Gastrocnemius medialis (tissue), 4 donors: ENCODE measurements around the gene FAM227B.

Experiments
- POLR2A ChIP-seq, 2 donors: fragments of 450-650 bp; IDR thresholded peaks; one replicate each; pipeline ENCODE4 v1.6.1; 2017; ENCODE audit warnings: antibody characterized with exemption in 2 of 2, mild to moderate bottlenecking in 2 of 2, moderate library complexity in 2 of 2
- TF ChIP-seq, protein P1 (sequence below), 5 experiments: fragments of 450-650 bp in 3 of 5; fragments of 200-600 bp in 2 of 5; sonication (generic) in 2 of 5; IDR thresholded peaks in 4 of 5; conservative IDR thresholded peaks in 1 of 5; 1 replicate in 4 of 5; 2 replicates in 1 of 5; pipeline ENCODE4 v1.5.1; 2016 to 2019; ENCODE audit warnings: antibody characterized with exemption in 5 of 5, mild to moderate bottlenecking in 3 of 5, moderate library complexity in 3 of 5

DNA sequence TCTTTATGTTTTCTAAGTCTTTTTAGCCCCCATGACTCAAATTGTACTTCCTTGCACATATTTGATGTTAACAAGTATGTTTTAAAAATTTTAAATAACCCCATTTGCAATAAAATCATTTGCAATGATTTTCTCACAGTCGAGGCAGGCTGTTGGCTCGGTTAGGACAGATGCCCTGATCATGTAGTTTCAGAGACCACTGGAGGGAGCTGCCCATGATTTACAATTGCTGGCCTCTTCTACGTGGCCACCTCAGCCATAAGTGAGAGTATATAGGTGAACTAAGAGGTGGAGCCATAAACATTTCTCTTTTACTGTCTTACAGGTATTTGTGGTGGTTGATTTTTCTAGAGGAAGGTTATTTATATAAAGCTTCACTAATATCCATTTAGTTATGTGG is 1.9 kb upstream of the FAM227B start:
- TF ChIP-seq, protein P1, sequence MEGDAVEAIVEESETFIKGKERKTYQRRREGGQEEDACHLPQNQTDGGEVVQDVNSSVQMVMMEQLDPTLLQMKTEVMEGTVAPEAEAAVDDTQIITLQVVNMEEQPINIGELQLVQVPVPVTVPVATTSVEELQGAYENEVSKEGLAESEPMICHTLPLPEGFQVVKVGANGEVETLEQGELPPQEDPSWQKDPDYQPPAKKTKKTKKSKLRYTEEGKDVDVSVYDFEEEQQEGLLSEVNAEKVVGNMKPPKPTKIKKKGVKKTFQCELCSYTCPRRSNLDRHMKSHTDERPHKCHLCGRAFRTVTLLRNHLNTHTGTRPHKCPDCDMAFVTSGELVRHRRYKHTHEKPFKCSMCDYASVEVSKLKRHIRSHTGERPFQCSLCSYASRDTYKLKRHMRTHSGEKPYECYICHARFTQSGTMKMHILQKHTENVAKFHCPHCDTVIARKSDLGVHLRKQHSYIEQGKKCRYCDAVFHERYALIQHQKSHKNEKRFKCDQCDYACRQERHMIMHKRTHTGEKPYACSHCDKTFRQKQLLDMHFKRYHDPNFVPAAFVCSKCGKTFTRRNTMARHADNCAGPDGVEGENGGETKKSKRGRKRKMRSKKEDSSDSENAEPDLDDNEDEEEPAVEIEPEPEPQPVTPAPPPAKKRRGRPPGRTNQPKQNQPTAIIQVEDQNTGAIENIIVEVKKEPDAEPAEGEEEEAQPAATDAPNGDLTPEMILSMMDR (IDR thresholded peaks at IDR 0.05 in 4 of 5, conservative IDR thresholded peaks at IDR 0.05 in 1 of 5), result no peak
- no peak for TF ChIP-seq POLR2A (IDR thresholded peaks at IDR 0.05)
